ENCODE results near the gene FST.

FST gene

GRCh38 chr5:53445569-53445968, 34.9 kb upstream of the FST start:
- H3K4me2 ChIP-seq = no peak overlapping the region
- TF ChIP-seq CTCF (conservative IDR thresholded peaks at IDR 0.05; ENCODE audit: low read depth, low read length) = no peak

GRCh38 chr5:53446908-53447307, 33.5 kb upstream of the FST start:
- H4K20me1 ChIP-seq (ENCODE audit: insufficient read depth) = no peaks in the 10 kb centered on the region
- no peak for TF ChIP-seq CTCF (conservative IDR thresholded peaks at IDR 0.05; ENCODE audit: low read depth, low read length)
- no peaks in the 10 kb centered on the region for H3K4me1 ChIP-seq (ENCODE audit: low read depth, poor library complexity, severe bottlenecking)
- H2AFZ ChIP-seq (ENCODE audit: low read depth) = no peak overlapping the region
- no peak overlapping the region for H3K4me2 ChIP-seq
- H3K4me3 ChIP-seq (IDR thresholded peaks at IDR 0.05; ENCODE audit: insufficient read depth, low read depth, low read length) = no peak overlapping the region
- H3K79me2 ChIP-seq (ENCODE audit: insufficient read depth, low read depth) = no peaks in the 10 kb centered on the region
- H3K27me3 ChIP-seq (ENCODE audit: insufficient read depth, low read depth) = no peaks in the 10 kb centered on the region
- no peak overlapping the region for H3K9ac ChIP-seq
- no peak overlapping the region for H3K27ac ChIP-seq
- no peaks in the 10 kb centered on the region for H3K36me3 ChIP-seq (ENCODE audit: insufficient read depth)

More at GRCh38 chr5:53445569-53445968, 34.9 kb upstream of the FST start:
- Histone ChIP-seq H3K27me3 (ENCODE audit: insufficient read depth, low read depth) (no peaks in the 10 kb centered on the region), H2AFZ (ENCODE audit: low read depth) (no peak overlapping the region), H3K36me3 (ENCODE audit: insufficient read depth) (no peaks in the 10 kb centered on the region), H3K79me2 (ENCODE audit: insufficient read depth, low read depth) (no peaks in the 10 kb centered on the region), H3K27ac (no peak overlapping the region), H3K9ac (no peak overlapping the region), H3K4me1 (ENCODE audit: low read depth, poor library complexity, severe bottlenecking) (no peaks in the 10 kb centered on the region), H3K4me3 (IDR thresholded peaks at IDR 0.05; ENCODE audit: insufficient read depth, low read depth, low read length) (no peak overlapping the region), H4K20me1 (ENCODE audit: insufficient read depth) (no peaks in the 10 kb centered on the region)

GRCh38 chr5:53448851-53449250, 31.6 kb upstream of the FST start:
- no peaks in the 10 kb centered on the region for H3K79me2 ChIP-seq (ENCODE audit: insufficient read depth, low read depth)
- no peak for TF ChIP-seq CTCF (conservative IDR thresholded peaks at IDR 0.05; ENCODE audit: low read depth, low read length)
- no peaks in the 10 kb centered on the region for H4K20me1 ChIP-seq (ENCODE audit: insufficient read depth)
- no peak overlapping the region for H3K27ac ChIP-seq
- H3K36me3 ChIP-seq (ENCODE audit: insufficient read depth) = no peaks in the 10 kb centered on the region
- no peaks in the 10 kb centered on the region for H3K27me3 ChIP-seq (ENCODE audit: insufficient read depth, low read depth)
- H3K9ac ChIP-seq = no peak overlapping the region
- H3K4me1 ChIP-seq (ENCODE audit: low read depth, poor library complexity, severe bottlenecking) = no peaks in the 10 kb centered on the region
- H2AFZ ChIP-seq (ENCODE audit: low read depth) = no peak overlapping the region
- H3K4me2 ChIP-seq = no peak overlapping the region
- no peak overlapping the region for H3K4me3 ChIP-seq (IDR thresholded peaks at IDR 0.05; ENCODE audit: insufficient read depth, low read depth, low read length)

- Histone ChIP-seq H3K4me1 (ENCODE audit: low read depth, poor library complexity, severe bottlenecking) (no peaks in the 10 kb centered on the region), H2AFZ (ENCODE audit: low read depth) (no peak overlapping the region), H3K79me2 (ENCODE audit: insufficient read depth, low read depth) (no peaks in the 10 kb centered on the region), H3K27me3 (ENCODE audit: insufficient read depth, low read depth) (no peaks in the 10 kb centered on the region), H3K4me3 (IDR thresholded peaks at IDR 0.05; ENCODE audit: insufficient read depth, low read depth, low read length) (no peak overlapping the region), H3K4me2 (no peak overlapping the region), H4K20me1 (ENCODE audit: insufficient read depth) (no peaks in the 10 kb centered on the region), H3K9ac (no peak overlapping the region), H3K36me3 (ENCODE audit: insufficient read depth) (no peaks in the 10 kb centered on the region), H3K27ac (no peak overlapping the region)
- no peak for TF ChIP-seq CTCF (conservative IDR thresholded peaks at IDR 0.05; ENCODE audit: low read depth, low read length)
These were observed 26.3 kb upstream of the FST start for GRCh38 chr5:53453898-53454718.
